ENCODE results near the gene ANKS1B.

Gene ANKS1B

GRCh38 chr12:99549196-99549595, 435.5 kb downstream of the ANKS1B start:
- Mint-ChIP-seq H3K36me3 (no peaks in the 10 kb centered on the region), H3K27ac (no peak overlapping the region), H3K27me3 (no peaks in the 10 kb centered on the region), H3K4me3 (no peak overlapping the region), H3K9me3 (peaks cover 6% of the 10 kb centered on the region), H3K4me1 (no peaks in the 10 kb centered on the region)
- CTCF ChIA-PET = no interaction called here
- no peak for DNase-seq

GRCh38 chr12:99544457-99544856, 440.3 kb downstream of the ANKS1B start:
- Mint-ChIP-seq H3K4me1 (no peaks in the 10 kb centered on the region), H3K27ac (no peak overlapping the region), H3K9me3 (peaks cover 6% of the 10 kb centered on the region), H3K4me3 (no peak overlapping the region), H3K36me3 (no peaks in the 10 kb centered on the region), H3K27me3 (no peaks in the 10 kb centered on the region)
- CTCF ChIA-PET = no interaction called here
- DNase-seq = no peak

- Mint-ChIP-seq H3K9me3 (no peaks in the 10 kb centered on the region), H3K36me3 (no peaks in the 10 kb centered on the region), H3K4me1 (no peaks in the 10 kb centered on the region), H3K27me3 (no peaks in the 10 kb centered on the region), H3K4me3 (no peak overlapping the region), H3K27ac (no peak overlapping the region)
- no peak for DNase-seq
- CTCF ChIA-PET = no interaction called here
These were observed 454.8 kb downstream of the ANKS1B start for GRCh38 chr12:99529966-99530365.

GRCh38 chr12:99528478-99528877, 456.3 kb downstream of the ANKS1B start:
- Mint-ChIP-seq H3K9me3 (peaks cover 6% of the 10 kb centered on the region), H3K27me3 (no peaks in the 10 kb centered on the region), H3K4me3 (no peak overlapping the region), H3K4me1 (no peaks in the 10 kb centered on the region), H3K36me3 (no peaks in the 10 kb centered on the region), H3K27ac (no peak overlapping the region)
- CTCF ChIA-PET = no interaction called here
- DNase-seq = no peak

GRCh38 chr12:99523853-99524252, 460.9 kb downstream of the ANKS1B start:
- Mint-ChIP-seq H3K9me3 (peaks cover 11% of the 10 kb centered on the region), H3K36me3 (no peaks in the 10 kb centered on the region), H3K27ac (no peak overlapping the region), H3K27me3 (no peaks in the 10 kb centered on the region), H3K4me1 (no peaks in the 10 kb centered on the region), H3K4me3 (no peak overlapping the region)
- CTCF ChIA-PET = no interaction called here
- DNase-seq = no peak

GRCh38 chr12:99522456-99522855, 462.3 kb downstream of the ANKS1B start:
- Mint-ChIP-seq H3K27ac (no peak overlapping the region), H3K4me3 (no peak overlapping the region), H3K9me3 (peaks cover 11% of the 10 kb centered on the region), H3K27me3 (no peaks in the 10 kb centered on the region), H3K4me1 (no peaks in the 10 kb centered on the region), H3K36me3 (no peaks in the 10 kb centered on the region)
- DNase-seq = no peak
- CTCF ChIA-PET = no interaction called here

GRCh38 chr12:99521664-99522063, 463.1 kb downstream of the ANKS1B start:
- H3K4me3 Mint-ChIP-seq = no peak overlapping the region
- no peaks in the 10 kb centered on the region for H3K27me3 Mint-ChIP-seq
- CTCF ChIA-PET = no interaction called here
- peaks cover 11% of the 10 kb centered on the region for H3K9me3 Mint-ChIP-seq
- no peaks in the 10 kb centered on the region for H3K36me3 Mint-ChIP-seq
- no peak overlapping the region for H3K27ac Mint-ChIP-seq
- no peak for DNase-seq
- no peaks in the 10 kb centered on the region for H3K4me1 Mint-ChIP-seq

- DNase-seq = no peak
- CTCF ChIA-PET = no interaction called here
- Mint-ChIP-seq H3K9me3 (peaks cover 5% of the 10 kb centered on the region), H3K27me3 (no peaks in the 10 kb centered on the region), H3K27ac (no peak overlapping the region), H3K36me3 (no peaks in the 10 kb centered on the region), H3K4me3 (no peak overlapping the region), H3K4me1 (no peaks in the 10 kb centered on the region)
These were observed 471.7 kb downstream of the ANKS1B start for GRCh38 chr12:99513066-99513465.

- Mint-ChIP-seq H3K4me1 (no peaks in the 10 kb centered on the region), H3K4me3 (no peak overlapping the region), H3K27me3 (no peaks in the 10 kb centered on the region), H3K36me3 (no peaks in the 10 kb centered on the region), H3K9me3 (no peaks in the 10 kb centered on the region), H3K27ac (no peak overlapping the region)
- DNase-seq = no peak
- CTCF ChIA-PET = no interaction called here
These were observed 478.9 kb downstream of the ANKS1B start for GRCh38 chr12:99505805-99506204.

GRCh38 chr12:99498756-99499155, 486.0 kb downstream of the ANKS1B start:
- DNase-seq = no peak
- CTCF ChIA-PET = no interaction called here
- no peak overlapping the region for H3K4me3 Mint-ChIP-seq
- peaks cover 9% of the 10 kb centered on the region for H3K9me3 Mint-ChIP-seq
- H3K36me3 Mint-ChIP-seq = no peaks in the 10 kb centered on the region
- no peak overlapping the region for H3K27ac Mint-ChIP-seq
- H3K27me3 Mint-ChIP-seq = no peaks in the 10 kb centered on the region
- H3K4me1 Mint-ChIP-seq = no peaks in the 10 kb centered on the region

- no peaks in the 10 kb centered on the region for H3K27me3 Mint-ChIP-seq
- peaks cover 9% of the 10 kb centered on the region for H3K9me3 Mint-ChIP-seq
- no peak overlapping the region for H3K27ac Mint-ChIP-seq
- H3K4me1 Mint-ChIP-seq = no peaks in the 10 kb centered on the region
- CTCF ChIA-PET = interaction anchor here (0.6 kb wide), 1 partner anchor 68 kb away, joined by 3 read pairs; no protein-coding TSS in a partner anchor
- no peaks in the 10 kb centered on the region for H3K36me3 Mint-ChIP-seq
- DNase-seq = no peak
- H3K4me3 Mint-ChIP-seq = no peak overlapping the region
These were observed 488.9 kb downstream of the ANKS1B start for GRCh38 chr12:99495799-99496198.

GRCh38 chr12:99493197-99493596, 491.5 kb downstream of the ANKS1B start:
- H3K9me3 Mint-ChIP-seq = peaks cover 11% of the 10 kb centered on the region
- DNase-seq = no peak
- H3K27me3 Mint-ChIP-seq = no peaks in the 10 kb centered on the region
- H3K36me3 Mint-ChIP-seq = no peaks in the 10 kb centered on the region
- H3K4me1 Mint-ChIP-seq = no peaks in the 10 kb centered on the region
- CTCF ChIA-PET = no interaction called here
- no peak overlapping the region for H3K27ac Mint-ChIP-seq
- no peak overlapping the region for H3K4me3 Mint-ChIP-seq

GRCh38 chr12:99486277-99486676, 498.5 kb downstream of the ANKS1B start:
- DNase-seq = no peak
- Mint-ChIP-seq H3K36me3 (no peaks in the 10 kb centered on the region), H3K9me3 (peaks cover 18% of the 10 kb centered on the region), H3K4me1 (no peaks in the 10 kb centered on the region), H3K27ac (no peak overlapping the region), H3K27me3 (no peaks in the 10 kb centered on the region), H3K4me3 (no peak overlapping the region)
- CTCF ChIA-PET = no interaction called here

- DNase-seq = no peak
- no peaks in the 10 kb centered on the region for H3K4me1 Mint-ChIP-seq
- H3K36me3 Mint-ChIP-seq = no peaks in the 10 kb centered on the region
- H3K27me3 Mint-ChIP-seq = no peaks in the 10 kb centered on the region
- H3K27ac Mint-ChIP-seq = no peak overlapping the region
- peaks cover 9% of the 10 kb centered on the region for H3K9me3 Mint-ChIP-seq
- CTCF ChIA-PET = no interaction called here
- no peak overlapping the region for H3K4me3 Mint-ChIP-seq
These were observed 505.6 kb downstream of the ANKS1B start for GRCh38 chr12:99479149-99479548.

- H3K27ac Mint-ChIP-seq = no peak overlapping the region
These were observed 507.8 kb downstream of the ANKS1B start for GRCh38 chr12:99476956-99477355.

GRCh38 chr12:99455350-99456035, 529.2 kb downstream of the ANKS1B start:
- DNase-seq = no peak
- H3K4me1 Mint-ChIP-seq = no peaks in the 10 kb centered on the region
- peaks cover 19% of the 10 kb centered on the region for H3K9me3 Mint-ChIP-seq
- no peaks in the 10 kb centered on the region for H3K36me3 Mint-ChIP-seq
- no peak overlapping the region for H3K4me3 Mint-ChIP-seq
- CTCF ChIA-PET = no interaction called here
- no peaks in the 10 kb centered on the region for H3K27me3 Mint-ChIP-seq
- no peak overlapping the region for H3K27ac Mint-ChIP-seq

More at GRCh38 chr12:99476956-99477355, 507.8 kb downstream of the ANKS1B start:
- H3K36me3 Mint-ChIP-seq = no peaks in the 10 kb centered on the region
- H3K27me3 Mint-ChIP-seq = no peaks in the 10 kb centered on the region
- DNase-seq = no peak
- CTCF ChIA-PET = no interaction called here
- peaks cover 3% of the 10 kb centered on the region for H3K9me3 Mint-ChIP-seq
- H3K4me3 Mint-ChIP-seq = no peak overlapping the region
- H3K4me1 Mint-ChIP-seq = no peaks in the 10 kb centered on the region

All from activated naive CD4-positive, alpha-beta T cell treated with anti-CD3 and anti-CD28 coated beads, Interleukin-2, amount 10 ng/mL, durations not matched to agents 7 days and 5 days (primary cell).